DOHH2 (cell line): ENCODE results near the gene GNPTAB.

Experiments used
- CTCF ChIP-seq: fragments of 200-600 bp; sonication (generic); IDR thresholded peaks from one replicate; pipeline ENCODE4 v1.5.1; 2014; ENCODE audit warnings: antibody characterized with exemption, mild to moderate bottlenecking, low read depth, low read length; ENCODE audit not compliant: poor library complexity, severe bottlenecking
- EZH2phosphoT487 ChIP-seq: fragments of 200-600 bp; sonication (generic); IDR thresholded peaks from 2 replicates; pipeline ENCODE4 v1.6.1; 2017; ENCODE audit warnings: borderline replicate concordance, mild to moderate bottlenecking, antibody characterized with exemption, low read length, moderate library complexity, mixed read lengths

DNA sequence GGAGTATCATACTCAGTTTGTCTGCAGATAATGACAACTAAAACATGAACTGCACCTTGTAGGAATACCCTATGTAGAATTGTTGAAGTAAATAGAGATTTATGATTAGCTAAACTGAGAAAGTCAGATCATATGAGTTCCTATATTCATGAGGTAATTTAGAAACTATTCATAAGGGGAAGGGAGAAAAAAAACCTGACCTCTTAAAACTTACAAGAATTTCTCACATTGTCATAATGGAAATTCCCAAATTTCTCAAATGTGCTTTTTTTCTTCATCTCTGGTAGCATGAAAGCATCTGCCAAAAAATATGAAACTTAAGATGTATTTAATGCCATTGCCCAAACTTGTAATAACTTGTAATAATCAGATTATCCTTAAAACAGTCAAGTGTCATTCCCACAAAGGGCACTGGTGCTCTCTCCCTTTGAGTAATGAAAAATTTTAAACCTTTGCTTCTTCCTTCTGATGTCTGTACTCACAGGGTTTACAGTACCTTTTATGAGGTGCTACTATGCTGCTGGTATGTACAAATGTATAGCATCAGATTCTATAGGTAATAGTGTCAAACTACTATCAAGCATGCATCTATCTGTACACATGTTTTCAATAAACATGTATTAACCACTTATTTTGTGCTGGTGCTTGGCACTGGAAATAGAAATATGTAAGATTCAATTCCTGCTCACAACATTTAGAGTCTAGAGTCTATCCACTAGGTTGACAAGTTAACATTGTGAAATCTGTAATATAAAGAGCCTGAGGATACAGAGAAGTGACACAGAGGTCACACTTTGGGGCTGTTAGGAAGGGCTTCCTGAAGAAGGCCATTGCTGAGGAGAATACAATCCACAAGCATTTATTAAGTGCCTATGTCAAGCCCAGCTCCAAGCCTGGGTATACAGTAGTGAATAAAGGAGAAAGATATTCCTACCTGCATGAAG is 29.2 kb upstream of the GNPTAB start:
- no peak for TF ChIP-seq CTCF
- TF ChIP-seq EZH2phosphoT487 = no peak
